ENCODE data around the gene ACSM5. TPM values are rescaled to one million over a fixed set of nuclear protein-coding genes. Genes with fewer than 3 reads are reported as not detected.

ACSM5 gene
- total and polyA plus RNA-seq, 2 of the 8 experiments (the other 6 are each of a cell fraction or from before 2014, with no cell fraction given) = not detected

DNA sequence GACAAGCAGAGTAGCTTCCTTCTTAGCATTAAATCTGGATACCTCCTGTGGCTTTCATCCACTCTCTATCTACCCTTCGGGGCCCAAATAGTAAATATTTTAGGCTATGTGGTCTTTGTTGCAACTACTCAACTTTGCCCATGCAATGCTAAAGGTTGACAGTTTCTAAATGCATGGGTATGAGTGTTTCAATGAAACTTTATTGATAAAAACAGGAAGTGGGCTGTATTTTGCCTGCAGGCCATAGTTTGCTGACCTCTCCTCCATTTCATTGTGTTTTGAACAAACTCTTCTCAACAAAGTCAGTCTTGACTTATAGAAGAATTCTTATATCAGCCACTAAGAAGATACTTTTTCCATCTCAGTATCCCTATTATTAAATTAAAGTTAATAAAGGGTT is 76.1 kb downstream of the ACSM5 start:
- Histone ChIP-seq H3K9me3 (ENCODE audit: insufficient read depth in 2 of 2, low read depth in 1 of 2, low read length in 1 of 2) (no peaks in the 10 kb centered on the region; a peak in 1 of 4 replicates), H2BK12ac (ENCODE audit: low read depth, low read length) (no peak overlapping the region), H2BK120ac (replicated peaks; ENCODE audit: low read depth, low read length) (no peak overlapping the region), H4K8ac (ENCODE audit: extremely low read depth, insufficient read depth, low read length) (no peak overlapping the region), H3K79me2 (ENCODE audit: control insufficient read depth in 1 of 2, insufficient read depth in 2 of 2, low read length in 2 of 2) (no peaks in the 10 kb centered on the region), H3K27ac (ENCODE audit: low read depth, low read length) (no peak overlapping the region), H3K36me3 (ENCODE audit: control insufficient read depth in 2 of 4, insufficient read depth in 4 of 4, low read length in 3 of 4) (no peaks in the 10 kb centered on the region), H3K4me3 (ENCODE audit: extremely low read depth in 1 of 4, insufficient read depth in 2 of 4, low read depth in 3 of 4, low read length in 4 of 4) (no peak overlapping the region), H3K4me2 (ENCODE audit: insufficient read depth in 1 of 2, low read depth in 2 of 2, low read length in 2 of 2) (no peak overlapping the region), H4K20me1 (replicated peaks in 1 of 2; ENCODE audit: control insufficient read depth in 1 of 2, insufficient read depth in 2 of 2, low read length in 2 of 2) (no peaks in the 10 kb centered on the region), H3K4ac (replicated peaks; ENCODE audit: insufficient read length, low read depth, low read length) (no peak overlapping the region), H3K27me3 (replicated peaks in 1 of 4; ENCODE audit: control insufficient read depth in 3 of 4, extremely low read depth in 1 of 4, insufficient read depth in 3 of 4, low read length in 3 of 4) (no peaks in the 10 kb centered on the region), H3K79me1 (ENCODE audit: low read depth, low read length) (no peaks in the 10 kb centered on the region), H3K56ac (replicated peaks; ENCODE audit: insufficient read length, low read depth, low read length) (no peak overlapping the region), H4K91ac (replicated peaks; ENCODE audit: insufficient read length, low read length) (no peak overlapping the region), H2BK15ac (ENCODE audit: low read length) (no peak overlapping the region), H2AK5ac (ENCODE audit: low read depth, low read length) (no peak overlapping the region), H3K23ac (ENCODE audit: insufficient read length) (no peak overlapping the region), H3K14ac (ENCODE audit: insufficient read length) (no peak overlapping the region), H4K5ac (ENCODE audit: insufficient read length, low read depth, low read length) (no peak overlapping the region), H3K4me1 (replicated peaks in 1 of 4; ENCODE audit: control insufficient read depth in 3 of 4, insufficient read depth in 4 of 4, low read length in 3 of 4) (no peaks in the 10 kb centered on the region), H3K18ac (ENCODE audit: extremely low read depth, low read length) (no peak overlapping the region), H3K23me2 (ENCODE audit: low read depth, low read length) (no peaks in the 10 kb centered on the region), H2BK5ac (ENCODE audit: low read depth, low read length) (no peak overlapping the region), H2BK20ac (ENCODE audit: low read length) (no peak overlapping the region), H2AFZ (ENCODE audit: low read length) (no peak overlapping the region), H3K9ac (replicated peaks in 1 of 4; ENCODE audit: extremely low read depth in 1 of 4, low read depth in 3 of 4, low read length in 3 of 4) (no peak overlapping the region)
- POLR2A ChIA-PET (ENCODE audit: partially characterized antibody) = no interaction called here
- WGBS, 2 experiments (ENCODE audit: extremely low coverage in 1 of 2, insufficient coverage in 1 of 2, insufficient read length in 1 of 2, insufficient replicate concordance in 2 of 2, low coverage in 1 of 2, low lambda C conversion rate in 2 of 2, missing lambda C conversion rate in 1 of 2) = 87% methylated on average over 1 of the region's 1 CpG; no CpG with 5 or more reads in 1 of the 2 experiments
- FAIRE-seq (no peak), DNase-seq (ENCODE audit: low read depth in 1 of 2, low spot score in 2 of 2) (no peak)
- TF ChIP-seq POLR2A (IDR thresholded peaks at IDR 0.05; ENCODE audit: control extremely low read depth in 1 of 2, low read depth in 2 of 2, low read length in 2 of 2) = no peak
- CTCF ChIA-PET (ENCODE audit: partially characterized antibody) = no interaction called here

Other genes with a start within 250 kb of the ACSM5 start
- not detected in 2 replicates for gene GP2, start 82.0 kb upstream of the ACSM5 start, total RNA-seq (2021; fragmentation: NEBNext Ultra II Directional; extraction: Animal tissue kit (Norgen Biotek cat#: 25700))
- not detected in 2 replicates for gene GP2, start 82.0 kb upstream of the ACSM5 start, polyA plus RNA-seq (2011; rRNA removed)
- not detected in 2 replicates for gene UMOD, start 56.8 kb upstream of the ACSM5 start, total RNA-seq (2021; fragmentation: NEBNext Ultra II Directional; extraction: Animal tissue kit (Norgen Biotek cat#: 25700))
- gene UMOD, start 56.8 kb upstream of the ACSM5 start, polyA plus RNA-seq (2011; rRNA removed) = not detected in 2 replicates
- gene PDILT, start 4.8 kb upstream of the ACSM5 start, total RNA-seq (2021; fragmentation: NEBNext Ultra II Directional; extraction: Animal tissue kit (Norgen Biotek cat#: 25700)) = not detected in 2 replicates
- gene PDILT, start 4.8 kb upstream of the ACSM5 start, polyA plus RNA-seq (2011; rRNA removed) = not detected in 2 replicates
- gene ACSM2A, start 42.0 kb downstream of the ACSM5 start, total RNA-seq (2021; fragmentation: NEBNext Ultra II Directional; extraction: Animal tissue kit (Norgen Biotek cat#: 25700)) = not detected in 2 replicates
- gene ACSM2A, start 42.0 kb downstream of the ACSM5 start, polyA plus RNA-seq (2011; rRNA removed) = not detected in 2 replicates
- not detected in 2 replicates for gene ACSM2B, start 166.8 kb downstream of the ACSM5 start, total RNA-seq (2021; fragmentation: NEBNext Ultra II Directional; extraction: Animal tissue kit (Norgen Biotek cat#: 25700))
- gene ACSM2B, start 166.8 kb downstream of the ACSM5 start, polyA plus RNA-seq (2011; rRNA removed) = not detected in 2 replicates